ENCODE data around the gene FBLN1.
"Not testable (repeated sequence)": the region's sequence is repeated elsewhere in the genome, so short reads cannot be mapped to it uniquely, and the experiment has no call there.

Gene FBLN1, protein sequence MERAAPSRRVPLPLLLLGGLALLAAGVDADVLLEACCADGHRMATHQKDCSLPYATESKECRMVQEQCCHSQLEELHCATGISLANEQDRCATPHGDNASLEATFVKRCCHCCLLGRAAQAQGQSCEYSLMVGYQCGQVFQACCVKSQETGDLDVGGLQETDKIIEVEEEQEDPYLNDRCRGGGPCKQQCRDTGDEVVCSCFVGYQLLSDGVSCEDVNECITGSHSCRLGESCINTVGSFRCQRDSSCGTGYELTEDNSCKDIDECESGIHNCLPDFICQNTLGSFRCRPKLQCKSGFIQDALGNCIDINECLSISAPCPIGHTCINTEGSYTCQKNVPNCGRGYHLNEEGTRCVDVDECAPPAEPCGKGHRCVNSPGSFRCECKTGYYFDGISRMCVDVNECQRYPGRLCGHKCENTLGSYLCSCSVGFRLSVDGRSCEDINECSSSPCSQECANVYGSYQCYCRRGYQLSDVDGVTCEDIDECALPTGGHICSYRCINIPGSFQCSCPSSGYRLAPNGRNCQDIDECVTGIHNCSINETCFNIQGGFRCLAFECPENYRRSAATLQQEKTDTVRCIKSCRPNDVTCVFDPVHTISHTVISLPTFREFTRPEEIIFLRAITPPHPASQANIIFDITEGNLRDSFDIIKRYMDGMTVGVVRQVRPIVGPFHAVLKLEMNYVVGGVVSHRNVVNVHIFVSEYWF
- 0 reads per million in 3 experiments for total RNA-seq

DNA sequence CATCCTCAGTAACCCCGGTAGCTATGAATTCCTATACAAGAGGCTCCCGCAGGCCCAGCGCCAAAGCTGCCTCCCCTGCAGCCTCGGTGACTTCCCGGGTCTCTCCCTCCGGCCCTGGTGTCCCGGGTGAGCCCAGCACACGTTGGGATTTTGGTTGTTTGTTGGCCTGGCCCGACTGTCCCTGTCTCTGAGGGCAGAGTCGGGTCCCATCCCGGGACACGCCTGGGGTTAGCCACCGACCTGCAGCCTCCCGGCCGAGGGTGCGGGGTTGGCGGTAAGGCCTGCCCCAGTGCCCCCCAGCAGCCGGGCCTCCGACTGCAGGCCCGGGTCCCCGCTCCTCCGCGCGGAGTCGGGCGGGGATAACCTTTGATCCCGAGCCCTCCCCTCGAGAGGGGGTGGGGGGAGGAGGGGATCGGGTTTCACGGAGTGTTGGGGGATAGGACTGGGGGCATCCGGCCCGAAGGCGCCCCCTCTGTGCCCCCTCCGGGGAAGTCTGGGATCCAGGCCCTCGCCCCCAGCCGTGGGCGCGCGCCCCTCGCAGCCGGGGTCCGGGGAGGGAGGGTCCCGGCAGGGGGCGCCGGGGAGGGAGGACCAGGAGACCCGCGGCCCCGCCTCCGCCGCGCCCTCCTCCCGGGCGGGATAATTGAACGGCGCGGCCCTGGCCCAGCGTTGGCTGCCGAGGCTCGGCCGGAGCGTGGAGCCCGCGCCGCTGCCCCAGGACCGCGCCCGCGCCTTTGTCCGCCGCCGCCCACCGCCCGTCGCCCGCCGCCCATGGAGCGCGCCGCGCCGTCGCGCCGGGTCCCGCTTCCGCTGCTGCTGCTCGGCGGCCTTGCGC is at the start of gene FBLN1:
Gene FBLN1, plus strand, starts transcription at position 669 of the 835 bp plus-strand sequence. Its CDS starts 103 bp downstream, at position 772.
- DNase-seq = no peak

DNA sequence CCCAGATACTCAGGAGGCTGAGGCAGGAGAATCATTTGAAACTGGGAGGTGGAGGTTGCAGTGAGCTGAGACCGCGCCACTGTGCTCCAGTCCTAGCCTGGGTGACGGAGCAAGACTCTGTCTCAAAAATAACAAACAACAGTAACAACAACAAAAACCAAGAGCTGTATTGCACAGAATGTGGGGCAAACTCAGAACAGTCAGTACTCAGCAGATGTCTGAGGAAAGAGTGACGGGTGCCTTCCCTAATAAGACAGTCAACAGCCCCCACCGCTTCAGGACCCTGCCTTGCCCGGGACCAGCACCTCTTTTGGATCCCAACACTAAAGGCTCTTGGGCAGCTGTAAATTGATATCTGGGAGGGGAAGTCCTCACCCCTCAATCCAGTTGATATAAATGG is 48.9 kb upstream of the FBLN1 start:
- DNase-seq = no peak

DNA sequence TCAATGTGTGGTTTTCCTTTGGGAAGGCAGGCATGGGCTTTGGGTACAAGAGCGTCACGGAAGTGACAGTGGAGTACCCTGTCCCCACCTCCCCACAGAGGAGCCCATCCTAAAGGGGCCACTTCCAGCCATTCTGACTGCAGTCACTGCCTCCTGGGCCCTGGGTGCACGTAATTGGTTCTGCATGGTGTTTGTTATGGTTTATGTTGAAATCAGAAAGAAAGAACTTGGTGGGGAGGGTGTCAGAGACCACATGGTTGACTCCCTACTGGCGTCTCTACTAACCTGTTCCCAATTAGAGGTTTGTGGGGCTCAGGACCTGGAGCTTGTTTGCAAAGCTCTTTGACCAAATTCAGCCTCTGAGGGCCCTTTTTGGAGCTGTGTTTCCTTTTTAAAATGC is 48.4 kb upstream of the FBLN1 start:
- no peak for DNase-seq

DNA sequence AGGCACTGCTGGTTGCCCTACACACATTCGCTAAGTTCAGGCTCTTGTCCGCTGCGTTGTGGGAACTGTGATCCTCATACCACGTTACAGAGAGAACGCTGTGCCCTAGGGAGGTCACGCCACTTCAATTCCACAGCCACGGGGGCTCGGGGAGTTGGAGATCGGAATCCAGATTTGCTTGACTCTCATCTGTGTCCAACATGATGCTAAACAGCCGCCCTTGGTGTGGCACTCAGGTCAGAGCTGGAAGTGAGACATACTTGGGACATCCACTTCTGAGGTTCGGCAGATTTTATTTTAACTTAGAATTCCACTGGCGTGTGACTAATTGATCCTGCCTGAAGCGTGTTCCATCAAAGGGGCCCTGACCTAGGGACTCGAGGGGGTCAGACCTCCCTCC is 47.5 kb upstream of the FBLN1 start:
- no peak for DNase-seq

DNA sequence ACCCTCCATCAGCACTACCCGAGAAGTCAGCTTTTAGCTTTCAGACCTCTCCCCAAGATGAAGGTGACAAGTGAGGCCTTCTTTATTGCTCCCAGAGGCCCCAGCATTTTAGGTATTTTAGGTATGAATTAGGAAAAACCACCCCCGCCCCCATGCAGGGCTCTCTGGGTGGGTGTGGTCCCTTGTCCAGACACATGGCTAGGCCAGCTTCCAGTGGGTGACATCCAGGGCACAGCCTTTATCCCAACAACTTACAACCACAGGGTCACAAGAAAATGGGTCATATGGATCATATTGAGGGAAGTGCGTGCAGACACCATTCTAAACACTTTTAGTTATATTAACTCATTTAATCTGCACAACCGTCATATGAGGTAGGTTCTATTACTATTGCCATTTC is 47.1 kb upstream of the FBLN1 start:
- no peak for DNase-seq

DNA sequence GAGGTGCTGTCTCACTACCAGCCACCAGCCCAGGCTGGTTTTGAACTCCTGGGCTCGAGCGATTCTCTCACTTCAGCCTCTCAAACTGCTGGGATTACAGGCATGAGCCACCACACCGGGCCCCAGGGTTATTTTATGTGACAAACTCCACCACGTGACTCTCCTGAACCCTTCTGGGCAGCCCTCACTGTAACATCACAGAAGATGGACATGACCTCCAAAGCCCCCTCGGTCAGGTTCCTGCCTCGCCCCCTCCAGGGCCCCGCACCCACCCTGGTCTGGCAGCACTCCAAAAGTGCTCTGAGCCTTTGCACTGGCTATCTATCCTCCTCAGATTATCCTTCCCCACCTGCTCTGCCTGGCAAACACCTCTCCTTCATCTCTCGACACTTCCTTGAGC is 45.9 kb upstream of the FBLN1 start:
- no peak for DNase-seq

DNA sequence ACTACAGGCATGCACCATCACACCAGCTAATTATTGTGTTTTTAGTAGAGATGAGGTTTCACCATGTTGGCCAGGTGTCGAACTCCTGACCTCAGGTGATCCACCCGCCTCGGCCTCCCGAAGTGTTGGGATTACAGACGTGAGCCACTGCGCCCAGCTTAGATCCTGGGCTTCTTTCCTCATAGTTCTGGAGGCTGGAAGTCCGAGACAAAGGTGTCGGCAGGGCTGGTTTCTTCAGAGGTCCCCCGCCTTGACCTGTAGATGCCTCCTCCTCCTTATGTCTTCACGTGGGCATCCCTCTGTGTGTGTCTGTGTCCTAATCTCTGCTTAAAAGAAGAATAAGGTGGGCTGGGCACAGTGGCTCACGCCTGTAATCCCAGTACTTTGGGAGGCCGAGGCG is 44.2 kb upstream of the FBLN1 start:
- no peak for DNase-seq

DNA sequence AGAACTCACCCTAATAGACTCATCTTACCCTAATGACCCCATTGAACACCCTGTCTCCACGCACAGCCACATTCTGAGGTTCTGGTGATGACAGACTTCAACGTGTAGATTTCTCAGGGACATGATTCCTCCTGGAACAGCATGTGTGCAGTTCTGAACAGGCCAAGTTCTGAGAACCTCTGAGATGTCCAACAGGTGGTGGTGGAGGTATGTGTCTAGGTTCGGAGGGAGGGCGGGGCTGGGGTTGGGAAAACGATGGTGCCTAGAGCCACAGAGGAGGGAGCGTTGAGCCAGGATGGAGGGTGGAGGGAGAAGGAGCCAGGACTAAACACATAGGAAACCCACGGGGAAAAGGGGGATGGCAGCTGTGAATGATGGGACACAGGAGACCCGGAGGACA is 43.4 kb upstream of the FBLN1 start:
- DNase-seq = no peak

DNA sequence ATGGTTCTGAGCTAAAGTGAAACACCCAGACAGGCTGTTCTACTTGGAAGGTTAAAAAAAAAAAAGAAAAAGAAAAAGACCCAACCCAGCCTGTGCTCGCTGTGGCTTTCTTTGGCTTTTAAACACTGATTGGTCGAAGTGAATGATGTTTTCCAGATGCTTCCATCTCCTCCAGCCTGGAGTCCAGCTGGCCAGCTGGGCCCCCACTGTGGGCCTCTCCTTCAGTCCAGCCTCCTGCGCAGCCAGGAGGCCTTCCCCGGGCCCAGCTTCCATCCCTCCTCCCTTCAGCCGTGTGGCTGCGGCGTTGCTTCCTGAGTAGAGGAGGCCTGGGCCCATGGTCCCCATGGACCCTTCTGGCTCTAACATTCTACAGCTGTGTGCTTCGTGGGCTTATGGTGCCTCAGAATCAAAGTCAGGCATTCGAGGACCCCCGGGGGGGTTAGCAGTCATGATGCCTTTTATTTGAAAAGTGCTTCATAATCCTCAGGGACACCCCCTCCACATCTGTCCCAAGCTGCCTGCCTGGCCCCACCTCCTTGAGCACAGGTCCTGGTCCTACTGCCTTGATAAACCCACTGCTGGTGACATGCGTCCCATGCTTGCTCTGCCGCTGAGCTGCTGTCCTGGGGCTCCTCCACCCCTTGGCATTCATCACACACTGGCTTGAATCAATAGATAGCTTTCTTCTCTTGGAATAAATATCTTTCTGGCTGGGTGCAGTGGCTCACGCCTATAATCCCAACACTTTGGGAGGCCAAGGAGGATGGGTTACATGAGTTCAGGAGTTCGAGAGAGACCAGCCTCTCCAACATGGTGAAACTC is 42.2 kb upstream of the FBLN1 start:
- DNase-seq = no peak

DNA sequence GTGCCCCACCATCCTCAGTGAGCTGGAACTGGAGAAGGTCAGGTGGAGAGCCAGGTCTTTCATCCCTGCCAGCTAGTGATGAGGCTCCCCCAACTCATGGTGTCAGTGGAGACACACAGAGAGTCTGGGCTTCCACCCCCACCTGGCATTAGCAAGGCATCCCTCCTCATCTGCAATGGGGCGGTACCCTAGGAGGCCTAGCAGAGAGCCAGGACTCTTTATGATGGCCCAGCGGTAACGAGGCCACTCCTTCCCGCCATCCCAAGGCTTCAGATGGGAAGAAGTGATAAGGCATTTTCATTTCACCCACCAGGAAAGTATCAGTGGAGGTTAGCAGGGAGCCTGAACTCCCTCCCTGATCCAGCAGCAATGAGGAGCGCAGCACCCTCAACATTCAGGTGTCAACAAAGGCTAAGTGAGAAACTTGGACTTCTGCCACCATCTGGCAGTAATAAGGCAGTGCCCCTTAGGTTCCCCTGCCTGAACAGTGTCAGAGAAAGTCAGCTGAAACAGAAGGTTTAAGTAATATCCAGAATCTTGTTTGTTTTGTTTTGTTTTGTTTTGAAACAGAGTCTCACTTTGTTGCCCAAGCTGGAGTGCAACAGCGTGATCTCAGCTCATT is 40.5 kb upstream of the FBLN1 start:
- no peak for DNase-seq

DNA sequence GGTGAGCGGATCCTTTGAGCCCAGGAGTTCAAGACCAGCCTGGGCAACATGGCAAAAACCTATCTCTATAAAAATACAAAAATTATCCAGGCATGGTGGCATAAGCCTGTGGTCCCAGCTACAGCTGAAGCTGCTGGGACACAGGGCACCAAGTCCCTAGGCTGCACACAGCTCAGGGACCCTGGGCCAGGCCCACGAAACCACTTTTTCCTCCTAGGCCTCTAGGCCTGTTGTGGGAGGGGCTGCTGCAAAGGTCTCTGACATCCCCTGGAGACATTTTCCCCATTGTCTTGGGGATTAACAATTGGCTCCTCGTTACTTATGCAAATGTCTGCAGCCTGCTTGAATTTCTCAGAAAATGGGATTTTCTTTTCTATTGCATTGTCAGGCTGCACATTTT is 39.0 kb upstream of the FBLN1 start:
- DNase-seq = not testable (repeated sequence)

DNA sequence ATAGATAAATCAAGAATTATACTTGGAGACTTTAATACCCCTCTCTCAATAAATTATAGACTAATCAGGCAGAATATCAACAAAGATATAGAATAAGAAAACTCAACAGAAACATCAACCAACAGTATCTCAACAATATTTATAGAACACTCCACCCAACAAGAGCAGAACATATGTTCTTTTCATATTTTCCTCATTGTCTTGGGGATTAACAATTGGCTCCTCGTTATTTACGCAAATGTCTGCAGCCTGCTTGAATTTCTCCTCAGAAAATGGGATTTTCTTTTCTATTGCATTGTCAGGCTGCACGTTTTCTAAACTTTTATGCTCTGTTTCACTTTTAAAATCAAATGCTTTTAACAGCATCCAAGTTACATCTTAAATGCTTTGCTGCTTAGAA is 37.0 kb upstream of the FBLN1 start:
- no peak for DNase-seq

DNA sequence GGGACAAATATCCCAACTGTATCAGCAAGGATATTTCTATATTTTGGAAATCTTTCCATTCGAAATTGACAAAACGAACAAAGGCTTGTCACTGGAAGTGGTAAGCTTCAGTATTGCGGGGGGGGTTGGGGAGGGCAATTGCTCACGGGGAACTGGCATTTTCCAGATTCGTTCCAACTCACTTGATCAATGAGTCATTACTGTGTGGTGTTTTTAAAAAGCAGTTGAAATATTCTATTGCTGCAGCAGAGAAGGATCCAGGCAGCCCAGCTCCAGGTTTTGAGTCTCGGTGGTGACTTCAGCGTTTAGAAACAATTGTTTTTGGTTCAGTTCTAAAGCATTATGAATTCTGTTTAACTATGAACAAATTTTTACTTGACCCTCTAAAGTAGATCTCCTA is 33.8 kb upstream of the FBLN1 start:
- no peak for DNase-seq

DNA sequence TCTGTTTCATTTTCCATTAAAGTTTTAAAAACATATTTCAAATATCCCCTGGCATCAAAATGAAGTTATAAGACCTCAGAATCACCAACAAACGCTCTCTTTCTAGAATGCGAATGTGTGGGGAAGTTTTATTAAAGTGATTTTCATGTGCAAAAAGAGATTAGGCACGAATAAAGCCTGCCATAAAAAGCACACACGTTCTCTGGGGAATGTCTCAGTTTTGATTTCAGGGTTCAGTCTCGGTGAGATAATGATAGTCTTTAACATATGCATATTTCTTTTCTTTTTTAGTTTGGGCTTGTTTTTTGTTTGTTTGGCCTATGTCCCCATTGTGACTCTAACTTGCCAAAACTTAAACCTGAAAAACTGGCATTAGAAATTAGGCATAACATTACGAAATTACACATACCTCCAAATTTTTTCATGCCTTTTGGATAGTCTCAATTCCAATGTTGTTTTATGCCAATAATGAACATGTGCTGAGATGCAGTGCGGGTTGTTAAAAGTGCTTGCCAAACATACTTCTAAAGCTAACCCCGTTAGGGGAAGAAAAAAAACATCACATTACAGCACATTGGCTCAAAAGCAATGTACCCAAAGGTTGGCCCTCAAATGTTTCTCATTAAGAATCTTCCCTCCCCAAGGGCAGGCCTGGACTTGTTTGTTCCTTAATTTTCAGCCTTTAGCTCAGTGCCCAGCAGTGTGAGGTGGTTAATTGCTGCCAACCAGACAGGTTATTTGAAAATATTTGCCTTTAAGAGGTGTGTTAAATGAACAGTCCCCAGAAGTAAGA is 33.2 kb upstream of the FBLN1 start:
- no peak for DNase-seq

DNA sequence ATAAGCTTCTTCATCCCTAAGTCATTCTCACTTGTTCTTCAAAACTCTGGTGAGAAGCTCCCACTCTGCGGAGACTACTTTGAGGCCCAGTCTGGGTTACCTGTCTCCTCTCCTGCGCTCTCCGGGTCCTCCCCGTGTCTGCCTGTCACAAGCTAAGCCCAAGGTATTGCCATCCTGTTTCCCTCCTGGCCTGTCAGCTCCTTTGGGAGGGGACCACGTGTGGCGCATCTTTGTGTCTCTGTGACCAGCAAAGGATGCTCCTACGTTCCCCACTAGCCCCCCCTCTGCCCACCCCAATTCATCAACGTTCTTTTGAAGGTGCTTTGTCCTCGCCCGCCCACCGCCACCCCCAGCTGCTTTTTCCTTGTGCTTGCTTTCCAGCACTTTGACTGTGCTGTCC is 31.8 kb upstream of the FBLN1 start:
- no peak for DNase-seq

DNA sequence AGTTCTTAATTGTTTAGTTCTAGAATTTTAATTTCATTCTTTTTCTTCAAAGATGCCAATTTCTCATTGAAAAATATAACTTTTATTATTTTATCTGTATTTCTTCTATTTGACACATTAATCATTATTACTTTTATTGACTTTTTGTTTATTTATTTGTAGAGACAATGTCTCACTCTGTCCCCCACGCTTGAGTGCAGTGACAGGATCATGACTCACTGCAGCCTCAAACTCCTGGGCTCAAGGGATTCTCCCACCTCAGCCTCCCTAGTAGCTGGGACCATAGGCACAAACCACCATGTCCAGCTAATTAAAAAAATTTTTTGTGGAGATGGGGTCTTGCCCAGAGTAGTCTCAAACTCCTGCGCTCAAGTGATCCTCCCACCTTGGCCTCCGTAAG is 30.3 kb upstream of the FBLN1 start:
- no peak for DNase-seq

DNA sequence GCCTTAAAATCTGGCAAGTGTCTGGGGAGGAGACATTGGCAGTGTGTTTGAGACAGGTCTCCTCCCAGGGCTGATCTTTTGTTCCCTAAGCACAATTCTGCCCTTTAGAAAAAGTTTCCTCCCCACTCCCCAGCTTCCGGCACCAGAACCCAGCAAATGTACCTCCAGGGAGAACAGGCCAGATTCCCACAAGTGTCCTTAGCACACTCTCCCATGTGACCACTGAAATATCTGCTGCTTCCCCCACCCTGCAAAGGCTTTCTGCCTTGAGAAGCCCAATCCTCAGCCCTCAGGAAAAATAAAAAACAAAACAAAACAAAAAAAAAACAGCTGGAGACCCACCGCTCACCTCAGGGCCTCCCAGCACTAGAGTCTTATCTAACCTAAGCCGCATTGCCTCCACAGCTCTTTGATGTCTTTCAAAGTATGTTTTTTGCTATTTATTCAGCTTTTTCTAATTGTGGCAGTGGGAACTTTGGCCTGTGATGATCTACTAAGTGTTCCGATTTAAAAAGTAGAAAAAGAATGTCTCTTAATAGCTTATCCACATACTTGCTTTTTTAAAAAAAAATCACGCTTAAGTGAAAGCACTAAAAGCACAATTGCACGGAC is 29.0 kb upstream of the FBLN1 start:
- no peak for DNase-seq

DNA sequence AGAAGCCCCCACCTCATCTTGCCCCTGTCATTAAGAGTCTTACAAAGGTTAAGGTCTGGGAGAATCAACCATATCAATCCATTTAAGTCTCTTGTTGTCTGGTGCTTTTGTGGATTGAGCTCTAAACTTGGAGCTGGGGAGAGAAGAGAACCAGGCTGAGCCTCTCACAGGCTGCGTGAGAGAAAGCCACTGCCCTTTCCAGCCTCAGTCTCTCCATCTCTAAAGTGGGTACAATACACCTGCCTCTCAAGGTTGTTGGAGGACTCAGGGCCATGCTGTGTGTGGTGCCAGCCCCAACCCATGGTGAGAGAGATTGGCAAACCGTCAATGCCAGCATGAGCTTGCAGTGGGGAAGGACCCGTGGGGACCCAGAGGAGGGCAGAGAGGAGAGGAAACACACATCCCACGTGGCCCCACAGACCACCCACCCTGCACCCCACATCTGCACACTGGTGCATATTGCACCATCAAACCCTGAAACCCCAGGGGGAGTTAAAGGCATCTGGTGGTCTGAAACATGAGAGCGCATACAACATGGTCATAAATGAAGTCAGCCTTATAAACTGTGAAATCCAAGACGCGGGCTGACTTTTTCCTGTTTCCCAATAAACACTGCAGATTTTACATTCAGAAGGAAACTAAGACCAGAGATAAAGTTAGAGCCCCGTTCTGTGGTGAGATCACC is 27.5 kb upstream of the FBLN1 start:
- DNase-seq = no peak

DNA sequence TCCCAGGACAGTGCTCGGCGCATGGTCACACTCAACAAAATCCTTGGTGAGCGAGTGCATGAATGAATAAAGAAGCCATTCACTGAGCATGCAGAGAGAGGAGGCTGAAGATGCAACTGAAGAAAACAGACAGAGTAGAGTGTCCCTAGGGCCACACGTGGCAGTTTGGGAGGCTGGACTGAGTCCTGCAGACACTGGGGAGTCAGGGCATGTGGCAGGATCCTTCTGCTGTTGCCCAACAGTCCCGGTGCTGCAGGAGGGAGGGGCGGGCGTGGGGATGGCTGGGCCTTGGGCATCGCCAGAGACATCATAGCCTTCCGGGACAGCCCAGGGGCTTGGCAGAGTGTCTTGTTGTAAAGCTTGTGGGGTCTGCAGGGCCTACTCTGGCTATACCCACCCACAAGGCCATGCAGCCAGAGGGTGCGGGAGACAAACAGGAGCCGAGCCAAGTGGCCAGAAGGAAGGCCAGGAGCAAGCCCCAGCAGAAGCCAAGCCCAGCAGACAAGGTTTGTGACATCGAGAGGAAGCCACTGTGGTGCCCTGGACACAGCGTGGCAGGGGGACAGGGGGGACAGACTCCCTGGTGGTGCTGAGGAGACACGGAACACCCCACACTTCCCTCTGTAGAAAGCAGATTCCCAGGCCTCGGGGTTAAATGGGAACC is 26.7 kb upstream of the FBLN1 start:
- no peak for DNase-seq

DNA sequence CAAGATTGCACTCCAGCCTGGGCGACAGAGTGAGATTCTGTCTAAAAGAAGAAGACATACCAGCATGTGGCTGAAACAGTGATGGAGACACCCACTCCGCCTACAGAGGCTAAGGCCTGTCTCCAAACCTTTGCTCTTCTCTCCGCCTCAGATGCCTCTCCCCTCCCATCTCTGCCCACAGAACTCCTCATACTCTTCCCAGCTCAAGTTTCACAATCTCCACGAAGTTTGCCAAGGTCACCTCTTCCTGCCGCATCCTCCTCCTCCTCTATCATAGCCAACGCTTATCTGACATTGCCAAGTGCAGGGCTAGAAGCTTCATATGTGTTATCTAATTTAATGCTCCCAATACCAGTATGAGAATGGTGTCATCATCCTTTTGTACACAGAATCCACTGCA is 25.9 kb upstream of the FBLN1 start:
- no peak for DNase-seq
